GM12873 (cell line): ENCODE data around the gene GRIA1.

Source experiments
- TF ChIP-seq, protein P1 (sequence below): IDR thresholded peaks from 2 replicates; pipeline ENCODE4 v1.5.1; 2012; ENCODE audit warnings: low read depth, mild to moderate bottlenecking, moderate library complexity, low read length, control low read depth; ENCODE audit not compliant: insufficient read depth; ENCODE audit errors: missing control alignments

Gene GRIA1

GRCh38 chr5:153480401-153480800 is 10.1 kb upstream of the GRIA1 start:
- TF ChIP-seq, protein P1, sequence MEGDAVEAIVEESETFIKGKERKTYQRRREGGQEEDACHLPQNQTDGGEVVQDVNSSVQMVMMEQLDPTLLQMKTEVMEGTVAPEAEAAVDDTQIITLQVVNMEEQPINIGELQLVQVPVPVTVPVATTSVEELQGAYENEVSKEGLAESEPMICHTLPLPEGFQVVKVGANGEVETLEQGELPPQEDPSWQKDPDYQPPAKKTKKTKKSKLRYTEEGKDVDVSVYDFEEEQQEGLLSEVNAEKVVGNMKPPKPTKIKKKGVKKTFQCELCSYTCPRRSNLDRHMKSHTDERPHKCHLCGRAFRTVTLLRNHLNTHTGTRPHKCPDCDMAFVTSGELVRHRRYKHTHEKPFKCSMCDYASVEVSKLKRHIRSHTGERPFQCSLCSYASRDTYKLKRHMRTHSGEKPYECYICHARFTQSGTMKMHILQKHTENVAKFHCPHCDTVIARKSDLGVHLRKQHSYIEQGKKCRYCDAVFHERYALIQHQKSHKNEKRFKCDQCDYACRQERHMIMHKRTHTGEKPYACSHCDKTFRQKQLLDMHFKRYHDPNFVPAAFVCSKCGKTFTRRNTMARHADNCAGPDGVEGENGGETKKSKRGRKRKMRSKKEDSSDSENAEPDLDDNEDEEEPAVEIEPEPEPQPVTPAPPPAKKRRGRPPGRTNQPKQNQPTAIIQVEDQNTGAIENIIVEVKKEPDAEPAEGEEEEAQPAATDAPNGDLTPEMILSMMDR = no peak

- TF ChIP-seq, protein P1 = no peak
These were observed 7.0 kb upstream of the GRIA1 start for GRCh38 chr5:153483482-153483881.

- TF ChIP-seq, protein P1 = no peak
These were observed 4.8 kb upstream of the GRIA1 start for GRCh38 chr5:153485641-153486040.

DNA sequence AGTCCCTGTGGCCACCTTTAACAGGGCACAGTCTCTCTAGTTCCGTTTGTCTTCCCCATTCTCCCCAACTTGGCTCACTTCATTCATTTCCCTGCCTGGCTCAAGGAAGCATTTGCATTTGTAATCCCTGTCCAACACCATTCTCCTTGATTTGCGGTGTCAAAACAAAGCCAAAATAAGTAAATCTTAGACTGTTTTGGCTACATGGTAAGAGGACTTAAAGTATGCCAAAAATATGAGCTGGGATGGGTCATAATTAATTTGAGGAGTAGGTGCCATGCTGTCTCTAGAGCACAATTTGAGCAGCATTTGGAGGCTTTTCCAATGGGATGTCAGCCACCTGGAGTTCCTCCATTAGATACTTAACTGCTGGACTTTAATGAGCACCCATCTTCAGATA is 3.7 kb upstream of the GRIA1 start:
- TF ChIP-seq, protein P1 = no peak

DNA sequence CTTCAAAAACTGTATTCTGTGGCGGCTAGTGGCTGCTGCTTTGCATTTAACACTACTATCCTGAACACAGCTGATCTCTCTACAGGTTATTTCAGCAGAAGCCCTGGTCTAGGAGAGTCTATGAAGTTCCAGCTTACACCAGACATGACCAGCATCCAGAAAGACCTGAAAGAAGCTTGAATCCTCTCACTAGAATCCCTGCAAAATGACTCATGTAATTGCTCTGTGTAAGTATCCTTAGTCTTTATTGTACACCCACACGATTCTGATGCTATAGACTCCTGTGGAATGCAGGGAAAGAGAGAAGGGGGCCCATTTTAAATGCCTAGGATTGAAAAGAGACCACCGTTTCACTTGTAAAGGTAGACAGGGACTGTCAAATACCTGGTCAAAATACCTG is 859 bp upstream of the GRIA1 start:
- TF ChIP-seq, protein P1 = no peak

DNA sequence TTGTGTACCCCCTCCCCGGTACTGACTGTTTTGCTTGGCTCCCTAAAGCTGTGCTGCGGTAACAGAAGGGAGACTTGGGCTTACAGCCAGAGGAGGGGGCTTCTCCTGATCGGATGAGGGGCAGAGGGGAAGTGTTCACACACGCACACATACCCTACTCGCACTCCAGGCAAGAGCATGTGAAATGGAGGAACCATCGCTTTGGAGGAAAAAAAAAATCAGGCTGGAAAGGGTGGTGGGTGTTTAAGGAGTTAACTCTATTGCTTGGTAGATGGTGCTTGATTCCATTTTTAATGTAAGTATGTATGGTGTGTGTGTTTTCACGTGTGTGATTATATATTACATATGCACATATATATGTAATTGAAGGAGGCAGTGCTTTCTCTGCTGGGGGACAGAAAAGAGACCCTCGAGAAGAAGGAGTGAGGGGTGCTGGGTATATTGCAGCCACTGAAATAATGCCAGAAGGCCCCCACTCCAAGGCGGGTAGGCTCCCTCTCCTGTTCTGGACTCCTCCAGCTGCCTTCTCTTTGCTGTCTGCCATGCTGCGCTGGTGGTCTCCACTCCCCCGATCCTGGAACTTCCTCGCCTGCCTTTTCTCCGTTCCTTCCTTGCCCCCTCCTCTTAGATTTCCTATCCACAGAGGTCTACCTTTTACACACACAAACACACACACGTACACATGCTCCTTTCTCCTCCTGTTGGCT is 721 bp downstream of the GRIA1 start:
- TF ChIP-seq, protein P1 = no peak

GRCh38 chr5:153491856-153492255 is 1.4 kb downstream of the GRIA1 start:
- TF ChIP-seq, protein P1 = no peak
